ENCODE results near the gene UBE2I.

DNA sequence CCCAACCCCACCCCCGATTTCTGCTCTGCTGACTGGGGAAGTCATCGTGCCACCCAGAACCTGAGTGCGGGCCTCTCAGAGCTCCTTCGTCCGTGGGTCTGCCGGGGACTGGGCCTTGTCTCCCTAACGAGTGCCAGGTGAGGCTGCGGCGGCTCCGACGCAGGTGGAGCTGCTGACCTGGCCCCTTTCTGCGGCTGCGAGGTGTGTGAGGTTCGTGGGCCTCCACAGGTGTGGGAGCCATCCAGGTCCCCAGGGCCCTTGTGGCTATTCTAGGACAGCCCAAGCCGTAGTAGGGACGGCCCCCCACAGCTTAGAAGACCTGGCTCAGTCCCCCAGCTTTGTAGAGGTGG lies 3.0 kb downstream of the UBE2I start:
- TF ChIP-seq, protein P1, sequence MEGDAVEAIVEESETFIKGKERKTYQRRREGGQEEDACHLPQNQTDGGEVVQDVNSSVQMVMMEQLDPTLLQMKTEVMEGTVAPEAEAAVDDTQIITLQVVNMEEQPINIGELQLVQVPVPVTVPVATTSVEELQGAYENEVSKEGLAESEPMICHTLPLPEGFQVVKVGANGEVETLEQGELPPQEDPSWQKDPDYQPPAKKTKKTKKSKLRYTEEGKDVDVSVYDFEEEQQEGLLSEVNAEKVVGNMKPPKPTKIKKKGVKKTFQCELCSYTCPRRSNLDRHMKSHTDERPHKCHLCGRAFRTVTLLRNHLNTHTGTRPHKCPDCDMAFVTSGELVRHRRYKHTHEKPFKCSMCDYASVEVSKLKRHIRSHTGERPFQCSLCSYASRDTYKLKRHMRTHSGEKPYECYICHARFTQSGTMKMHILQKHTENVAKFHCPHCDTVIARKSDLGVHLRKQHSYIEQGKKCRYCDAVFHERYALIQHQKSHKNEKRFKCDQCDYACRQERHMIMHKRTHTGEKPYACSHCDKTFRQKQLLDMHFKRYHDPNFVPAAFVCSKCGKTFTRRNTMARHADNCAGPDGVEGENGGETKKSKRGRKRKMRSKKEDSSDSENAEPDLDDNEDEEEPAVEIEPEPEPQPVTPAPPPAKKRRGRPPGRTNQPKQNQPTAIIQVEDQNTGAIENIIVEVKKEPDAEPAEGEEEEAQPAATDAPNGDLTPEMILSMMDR (conservative IDR thresholded peaks at IDR 0.05 in 1 of 2, IDR thresholded peaks at IDR 0.05 in 1 of 2; ENCODE audit: low read depth in 1 of 2, low read length in 2 of 2), result no peak
- no peak for TF ChIP-seq EZH2 (IDR thresholded peaks at IDR 0.05; ENCODE audit: low read length, missing control alignments)

Measured in fibroblast of lung (primary cell).